ENCODE measurements around the gene SCYGR8.
"Not testable (repeated sequence)": the region's sequence is repeated elsewhere in the genome, so short reads cannot be mapped to it uniquely, and the experiment has no call there.

SCYGR8 gene

DNA sequence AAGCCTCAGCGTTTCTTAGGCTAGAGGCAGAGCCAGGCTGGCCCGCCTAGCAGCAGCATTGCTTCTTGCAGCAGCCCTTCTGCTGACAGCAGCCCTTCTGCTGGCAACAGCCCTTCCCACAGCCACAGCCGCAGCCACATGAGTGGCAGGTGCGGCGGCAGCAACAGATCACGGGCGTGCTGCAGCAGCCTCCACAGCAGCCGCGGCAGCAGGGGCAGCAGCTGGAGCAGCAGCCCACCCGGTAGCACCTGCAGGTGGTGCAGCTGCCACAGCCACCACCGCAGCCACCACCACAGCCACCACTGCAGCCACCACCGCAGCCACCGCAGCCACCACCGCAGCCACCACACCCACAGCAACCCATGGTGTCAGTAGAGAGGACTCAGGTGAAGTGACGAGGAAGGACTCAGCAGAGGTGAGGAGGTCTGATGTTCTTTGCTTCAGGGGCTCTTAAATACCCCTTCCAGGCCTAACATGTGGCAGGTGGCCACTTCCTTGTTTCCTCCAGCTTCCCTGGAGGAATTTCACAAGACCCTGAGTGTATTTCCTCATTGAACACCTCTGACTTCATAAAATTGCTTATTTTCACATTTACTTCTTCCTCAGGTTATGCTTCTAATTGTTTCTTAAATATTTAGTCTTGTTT lies 21.2 kb upstream of the SCYGR8 start, which contains the start of gene SCYGR6:
Gene SCYGR6, minus strand, starts transcription at position 364 of the 646 bp plus-strand sequence. Its CDS starts 0 bp downstream, at position 364.
- Mint-ChIP-seq H3K9me3 (no peaks in the 10 kb centered on the region), H3K4me1 (no peaks in the 10 kb centered on the region), H3K27me3 (peaks cover 3% of the 10 kb centered on the region), H3K27ac (no peak within 1 kb of the TSS), H3K36me3 (no peaks in the 10 kb centered on the region), H3K4me3 (no peak within 1 kb of the TSS)
- ATAC-seq (ENCODE audit: low read depth) = no peak
- no peak for DNase-seq (ENCODE audit: low spot score in 2 of 2)

- Mint-ChIP-seq H3K36me3 (no peaks in the 10 kb centered on the region), H3K9me3 (no peaks in the 10 kb centered on the region), H3K27me3 (peaks cover 1% of the 10 kb centered on the region), H3K4me1 (no peaks in the 10 kb centered on the region), H3K4me3 (no peak within 1 kb of the TSS), H3K27ac (no peak within 1 kb of the TSS)
- ATAC-seq (ENCODE audit: low read depth) = no peak
- no peak for DNase-seq (ENCODE audit: low spot score in 2 of 2)
Observed at GRCh38 chr2:227728035-227728434, 17.7 kb upstream of the SCYGR8 start, which contains the start of gene SCYGR7. Gene SCYGR7 (plus strand): TSS chr2:227728335. CDS start chr2:227728335, 0 bp downstream.

DNA sequence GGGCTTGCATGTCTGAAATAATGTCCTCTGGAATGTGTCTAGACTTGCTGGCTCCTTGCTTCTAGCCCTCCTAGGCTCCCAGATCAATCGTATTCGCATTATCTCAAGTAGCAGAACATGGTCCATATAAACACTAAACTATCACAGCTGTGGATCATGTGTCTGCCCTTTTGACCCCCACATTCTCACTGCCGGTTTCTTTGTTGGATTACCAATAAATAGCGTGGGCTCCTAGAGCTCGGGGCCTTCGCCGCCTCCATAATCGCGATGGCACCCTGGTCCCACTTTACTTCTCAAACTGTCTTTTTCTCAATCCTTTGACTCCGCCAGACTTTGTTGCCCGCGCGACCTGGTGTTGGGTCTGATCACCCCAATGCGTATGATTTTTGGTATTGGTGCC lies 6.3 kb upstream of the SCYGR8 start:
- H3K27me3 Mint-ChIP-seq = peaks cover 2% of the 10 kb centered on the region
- H3K4me3 Mint-ChIP-seq = no peak overlapping the region
- no peak for DNase-seq (ENCODE audit: low spot score in 2 of 2)
- H3K9me3 Mint-ChIP-seq = no peaks in the 10 kb centered on the region
- H3K36me3 Mint-ChIP-seq = no peaks in the 10 kb centered on the region
- no peaks in the 10 kb centered on the region for H3K4me1 Mint-ChIP-seq
- no peak overlapping the region for H3K27ac Mint-ChIP-seq
- no peak for ATAC-seq (ENCODE audit: low read depth)

GRCh38 chr2:227740705-227741104 lies 5.0 kb upstream of the SCYGR8 start:
- not testable (repeated sequence) for H3K36me3 Mint-ChIP-seq; H3K9me3 Mint-ChIP-seq; H3K27ac Mint-ChIP-seq; H3K4me1 Mint-ChIP-seq; H3K27me3 Mint-ChIP-seq; H3K4me3 Mint-ChIP-seq; DNase-seq (ENCODE audit: low spot score in 2 of 2); ATAC-seq (ENCODE audit: low read depth)

GRCh38 chr2:227748079-227748478 lies 2.4 kb downstream of the SCYGR8 start:
- Mint-ChIP-seq H3K36me3 (no peaks in the 10 kb centered on the region), H3K27me3 (peaks cover 5% of the 10 kb centered on the region), H3K9me3 (peaks cover 1% of the 10 kb centered on the region), H3K4me3 (no peak overlapping the region), H3K27ac (no peak overlapping the region), H3K4me1 (peaks cover 2% of the 10 kb centered on the region)
- DNase-seq (ENCODE audit: low spot score in 2 of 2) = no peak
- no peak for ATAC-seq (ENCODE audit: low read depth)

DNA sequence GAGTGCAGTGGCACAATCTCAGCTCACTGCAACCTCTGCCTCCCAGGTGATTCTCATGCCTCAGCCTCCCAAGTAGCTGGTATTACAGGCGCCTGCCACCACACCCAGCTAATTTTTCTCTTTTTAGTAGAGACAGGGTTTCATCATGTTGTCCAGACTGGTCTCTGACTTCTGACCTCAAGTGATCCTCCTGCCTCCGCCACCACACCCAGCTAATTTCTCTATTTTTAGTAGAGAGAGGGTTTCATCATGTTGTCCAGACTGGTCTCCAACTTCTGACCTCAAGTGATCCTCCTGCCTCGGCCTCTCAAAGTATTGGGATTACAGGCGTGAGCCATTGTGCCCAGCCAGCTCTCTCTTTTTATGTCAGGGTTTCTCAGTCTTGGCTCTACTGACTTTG lies 10.6 kb downstream of the SCYGR8 start:
- not testable (repeated sequence) for H3K9me3 Mint-ChIP-seq; H3K4me3 Mint-ChIP-seq; ATAC-seq (ENCODE audit: low read depth); DNase-seq (ENCODE audit: low spot score in 2 of 2); H3K36me3 Mint-ChIP-seq; H3K27ac Mint-ChIP-seq; H3K27me3 Mint-ChIP-seq; H3K4me1 Mint-ChIP-seq

- no peak for DNase-seq (ENCODE audit: low spot score in 2 of 2)
- Mint-ChIP-seq H3K27ac (no peak overlapping the region), H3K9me3 (no peaks in the 10 kb centered on the region), H3K36me3 (no peaks in the 10 kb centered on the region), H3K4me1 (no peaks in the 10 kb centered on the region), H3K4me3 (no peak overlapping the region), H3K27me3 (peaks cover 10% of the 10 kb centered on the region)
- ATAC-seq (ENCODE audit: low read depth) = no peak
Observed at GRCh38 chr2:227759411-227760118, 13.9 kb downstream of the SCYGR8 start.

GRCh38 chr2:227761740-227762476 lies 16.2 kb downstream of the SCYGR8 start:
- Mint-ChIP-seq H3K4me3 (no peak overlapping the region), H3K27me3 (peaks cover 12% of the 10 kb centered on the region), H3K9me3 (no peaks in the 10 kb centered on the region), H3K27ac (no peak overlapping the region), H3K4me1 (peaks cover 2% of the 10 kb centered on the region), H3K36me3 (no peaks in the 10 kb centered on the region)
- no peak for ATAC-seq (ENCODE audit: low read depth)
- DNase-seq (ENCODE audit: low spot score in 2 of 2) = no peak

- Mint-ChIP-seq H3K4me3 (no peak overlapping the region), H3K4me1 (peaks cover 2% of the 10 kb centered on the region), H3K27me3 (peaks cover 3% of the 10 kb centered on the region), H3K9me3 (no peaks in the 10 kb centered on the region), H3K36me3 (no peaks in the 10 kb centered on the region), H3K27ac (no peak overlapping the region)
- DNase-seq (ENCODE audit: low spot score in 2 of 2) (no peak), ATAC-seq (ENCODE audit: low read depth) (no peak)
Observed at GRCh38 chr2:227765788-227766372, 20.2 kb downstream of the SCYGR8 start.

- ATAC-seq (ENCODE audit: low read depth) (peak; percentile 86), DNase-seq (ENCODE audit: low spot score in 2 of 2) (peak; percentile 55 to 63)
- Mint-ChIP-seq H3K36me3 (no peaks in the 10 kb centered on the region), H3K4me1 (peaks cover 2% of the 10 kb centered on the region), H3K27ac (no peak overlapping the region), H3K9me3 (no peaks in the 10 kb centered on the region), H3K4me3 (no peak overlapping the region), H3K27me3 (peaks cover 2% of the 10 kb centered on the region)
Observed at GRCh38 chr2:227766373-227766883, 20.7 kb downstream of the SCYGR8 start.

DNA sequence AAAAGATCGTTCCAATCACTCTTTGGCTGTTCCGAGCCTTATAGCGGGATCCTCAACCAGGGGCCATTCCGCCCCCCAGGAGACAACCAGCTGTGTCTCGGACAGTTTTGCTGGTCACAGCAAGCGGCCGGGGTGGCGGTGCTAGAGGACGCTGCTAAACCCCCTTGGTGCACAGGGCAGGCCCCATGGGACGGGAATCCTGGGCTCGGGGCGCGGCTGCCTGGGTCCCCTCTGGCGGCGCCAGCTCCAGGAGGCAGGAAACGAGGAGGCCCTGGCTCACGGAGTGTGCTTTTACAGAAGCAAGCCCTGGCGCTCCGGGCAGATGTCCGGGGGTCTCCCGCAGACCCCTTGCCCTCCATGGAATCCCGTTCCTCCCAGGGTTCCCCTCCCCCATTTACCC lies 22.1 kb downstream of the SCYGR8 start:
- Mint-ChIP-seq H3K4me3 (no peak overlapping the region), H3K4me1 (peaks cover 2% of the 10 kb centered on the region), H3K27ac (no peak overlapping the region), H3K36me3 (no peaks in the 10 kb centered on the region), H3K27me3 (peaks cover 2% of the 10 kb centered on the region), H3K9me3 (no peaks in the 10 kb centered on the region)
- DNase-seq (ENCODE audit: low spot score in 2 of 2) (no peak), ATAC-seq (ENCODE audit: low read depth) (no peak)

DNA sequence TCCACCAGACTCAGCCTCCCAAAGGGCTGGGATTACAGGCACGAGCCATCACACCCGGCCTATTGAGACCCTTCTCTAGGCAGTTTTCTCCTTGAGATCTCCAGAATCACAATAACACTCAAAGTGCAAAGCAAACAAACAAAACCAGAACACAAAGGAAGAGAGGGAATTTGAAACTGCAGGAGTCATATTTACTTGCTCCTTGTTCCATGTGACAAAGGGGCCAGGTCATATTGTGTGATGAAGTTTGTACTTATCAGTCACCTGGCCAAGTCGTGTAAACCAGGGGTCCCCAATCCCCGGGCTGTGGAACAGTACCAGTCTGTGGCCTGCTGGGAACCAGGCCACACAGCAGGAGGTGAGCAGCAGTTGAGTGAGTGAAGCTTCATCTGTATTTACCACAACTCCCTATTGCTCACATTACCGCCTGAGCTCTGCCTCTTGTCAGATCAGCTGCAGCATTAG lies 26.5 kb downstream of the SCYGR8 start:
- Mint-ChIP-seq H3K4me1 (no peaks in the 10 kb centered on the region), H3K9me3 (no peaks in the 10 kb centered on the region), H3K4me3 (no peak overlapping the region), H3K27me3 (peaks cover 2% of the 10 kb centered on the region), H3K36me3 (no peaks in the 10 kb centered on the region), H3K27ac (no peak overlapping the region)
- DNase-seq (ENCODE audit: low spot score in 2 of 2) (no peak), ATAC-seq (ENCODE audit: low read depth) (no peak)

DNA sequence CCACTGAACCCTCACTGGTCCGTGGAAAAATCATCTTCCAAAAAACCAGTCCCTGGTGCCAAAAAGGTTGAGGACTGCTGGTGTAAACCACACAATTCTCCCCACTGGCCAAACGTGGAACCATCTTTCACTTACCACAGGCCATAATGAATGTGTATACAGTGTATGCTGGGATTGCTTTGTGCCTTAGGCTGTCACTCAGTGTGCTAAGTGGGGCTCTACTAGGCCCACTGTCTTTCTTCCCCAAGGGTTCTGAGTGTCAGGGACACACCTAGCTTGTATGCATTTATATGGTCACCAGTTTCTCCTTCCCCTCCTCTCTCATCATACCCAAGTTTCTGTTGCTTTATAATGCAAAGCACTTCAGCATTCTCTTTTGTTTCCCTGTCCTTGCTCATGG lies 27.2 kb downstream of the SCYGR8 start:
- H3K9me3 Mint-ChIP-seq = no peaks in the 10 kb centered on the region
- H3K36me3 Mint-ChIP-seq = no peaks in the 10 kb centered on the region
- peaks cover 2% of the 10 kb centered on the region for H3K27me3 Mint-ChIP-seq
- no peak overlapping the region for H3K4me3 Mint-ChIP-seq
- DNase-seq (ENCODE audit: low spot score in 2 of 2) = no peak
- H3K27ac Mint-ChIP-seq = no peak overlapping the region
- ATAC-seq (ENCODE audit: low read depth) = no peak
- no peaks in the 10 kb centered on the region for H3K4me1 Mint-ChIP-seq
